MV-4-11 (cell line): Measurements from ENCODE around the gene P2RY2.
A peak's percentile ranks its signal among the peaks of the same experiment; 100 is the strongest.

Source experiments
- DNase-seq: peaks from one replicate; lab custom pipeline; 2025; lab: John Stamatoyannopoulos, UW

The P2RY2 gene

GRCh38 chr11:73218106-73218829, at the start of gene P2RY2:
Gene P2RY2, plus strand, starts transcription at chr11:73218281. Its CDS starts 15,879 bp downstream, at chr11:73234160.
- DNase-seq: peak; percentile 78

- DNase-seq: no peak
Observed at GRCh38 chr11:73168925-73169579, 49.0 kb upstream of the P2RY2 start.

- no peak for DNase-seq
Observed at GRCh38 chr11:73170140-73170539, 47.9 kb upstream of the P2RY2 start.

GRCh38 chr11:73171436-73172161, 46.5 kb upstream of the P2RY2 start:
- no peak for DNase-seq

- DNase-seq: no peak
Observed at GRCh38 chr11:73172992-73173656, 45.0 kb upstream of the P2RY2 start.

GRCh38 chr11:73173755-73174494, 44.2 kb upstream of the P2RY2 start:
- no peak for DNase-seq

- DNase-seq: no peak
Observed at GRCh38 chr11:73174495-73174791, 43.6 kb upstream of the P2RY2 start.

GRCh38 chr11:73175551-73176144, 42.4 kb upstream of the P2RY2 start:
- no peak for DNase-seq

- DNase-seq: peak; percentile 30
Observed at GRCh38 chr11:73176145-73176873, 41.8 kb upstream of the P2RY2 start.

- no peak for DNase-seq
Observed at GRCh38 chr11:73176874-73177155, 41.3 kb upstream of the P2RY2 start.

GRCh38 chr11:73177380-73177777, 40.7 kb upstream of the P2RY2 start:
- DNase-seq: no peak

- DNase-seq: peak; percentile 74
Observed at GRCh38 chr11:73177778-73178539, 40.1 kb upstream of the P2RY2 start.

GRCh38 chr11:73178681-73179080, 39.4 kb upstream of the P2RY2 start:
- DNase-seq: no peak

- no peak for DNase-seq
Observed at GRCh38 chr11:73182824-73183321, 35.2 kb upstream of the P2RY2 start.

- peak; percentile 88 for DNase-seq
Observed at GRCh38 chr11:73184953-73185671, 33.0 kb upstream of the P2RY2 start.

GRCh38 chr11:73185680-73186293, 32.3 kb upstream of the P2RY2 start:
- peak; percentile 33 for DNase-seq

GRCh38 chr11:73186294-73186850, 31.7 kb upstream of the P2RY2 start:
- peak; percentile 45 for DNase-seq

GRCh38 chr11:73186886-73187285, 31.2 kb upstream of the P2RY2 start:
- no peak for DNase-seq

GRCh38 chr11:73187854-73188253, 30.2 kb upstream of the P2RY2 start:
- DNase-seq: no peak
